ENCODE measurements around the gene PJA2. TPM values are rescaled to one million over a fixed set of nuclear protein-coding genes. Genes with fewer than 3 reads are reported as not detected.

PJA2 gene
- total and polyA plus RNA-seq, 4 donors: 23.6 to 69.2 (median 42.8) TPM

DNA sequence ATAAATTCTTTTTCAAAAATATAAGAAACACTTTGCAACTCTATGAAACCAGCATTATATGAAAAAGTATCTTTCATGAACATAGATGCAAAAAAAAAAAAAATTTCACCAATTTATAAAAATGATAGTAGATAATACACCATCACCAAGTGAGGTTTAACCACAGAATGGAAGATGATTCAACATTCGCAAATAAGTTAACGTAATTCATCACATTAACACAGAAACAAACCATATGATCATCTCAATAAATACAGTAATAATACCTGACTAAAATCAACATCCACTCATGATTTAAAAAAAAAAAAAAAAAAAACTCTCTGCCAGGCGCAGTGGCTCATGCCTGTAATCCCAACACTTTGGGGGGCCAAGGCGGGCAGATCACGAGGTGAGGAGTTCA, 6.3 kb downstream of the PJA2 start:
- Histone ChIP-seq H3K4me1 (ENCODE audit: control insufficient read depth in 4 of 4, insufficient read depth in 4 of 4, low read length in 3 of 4) (peaks cover 11 to 43% (median 27%) of the 10 kb centered on the region in 4 donors), H3K27ac (ENCODE audit: low read depth in 1 of 2, low read length in 2 of 2) (no peak overlapping the region), H3K27me3 (ENCODE audit: control insufficient read depth in 4 of 4, insufficient read depth in 4 of 4, low read length in 3 of 4) (no peaks in the 10 kb centered on the region), H3K4me3 (ENCODE audit: low read depth in 1 of 3, low read length in 3 of 3) (no peak overlapping the region), H3K9me3 (ENCODE audit: control insufficient read depth in 4 of 4, low read length in 3 of 4) (no peaks in the 10 kb centered on the region), H3K9ac (ENCODE audit: low read depth in 1 of 2, low read length in 2 of 2) (no peak overlapping the region), H3K36me3 (ENCODE audit: control insufficient read depth in 4 of 4, insufficient read depth in 3 of 4, low read depth in 1 of 4, low read length in 3 of 4) (peaks cover 0 to 3% (median 0%) of the 10 kb centered on the region in 4 donors)
- WGBS: 96% methylated on average over 5 of the region's 5 CpGs
- no peak for DNase-seq (ENCODE audit: low spot score)
- TF ChIP-seq YY1 (IDR thresholded peaks at IDR 0.05) (no peak), FOXA2 (IDR thresholded peaks at IDR 0.05) (no peak), NR2F2 (IDR thresholded peaks at IDR 0.05) (no peak), FOXA1 (IDR thresholded peaks at IDR 0.05) (no peak), GABPA (IDR thresholded peaks at IDR 0.05 in 1 of 2, conservative IDR thresholded peaks at IDR 0.05 in 1 of 2) (no peak)

DNA sequence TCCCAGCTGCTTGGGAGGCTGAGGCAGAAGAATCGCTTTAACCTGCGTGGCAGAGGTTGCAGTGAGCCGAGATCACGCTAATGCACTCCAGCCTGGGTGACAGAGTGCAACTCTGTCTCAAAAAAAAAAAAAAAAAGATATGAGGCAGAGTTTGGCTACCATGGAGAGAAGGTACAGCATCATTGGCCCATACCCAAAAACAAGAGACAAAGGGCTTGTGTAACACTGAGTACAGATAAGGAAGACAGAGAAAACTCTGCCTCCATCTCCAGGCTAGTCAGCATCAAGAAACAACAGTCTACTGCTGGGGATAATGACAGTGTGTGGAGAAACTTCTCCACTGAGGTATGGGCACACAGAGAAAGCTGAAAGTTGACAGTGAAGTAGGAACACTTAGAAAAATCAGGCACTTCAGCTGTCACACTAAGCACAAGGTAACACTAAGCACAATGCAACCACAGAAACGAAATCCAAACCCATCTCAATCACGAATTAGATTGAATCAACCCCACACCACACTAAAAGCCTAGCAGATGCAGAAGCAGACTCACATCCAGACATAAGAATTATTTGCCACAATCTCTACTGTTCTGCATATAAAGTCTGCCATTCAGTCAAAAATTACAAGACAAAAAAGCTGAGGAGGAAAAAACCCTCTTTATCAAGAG, 10.5 kb downstream of the PJA2 start:
- Histone ChIP-seq H3K27me3 (ENCODE audit: control insufficient read depth in 4 of 4, insufficient read depth in 4 of 4, low read length in 3 of 4) (no peaks in the 10 kb centered on the region), H3K9me3 (ENCODE audit: control insufficient read depth in 4 of 4, low read length in 3 of 4) (no peaks in the 10 kb centered on the region), H3K9ac (ENCODE audit: low read depth in 1 of 2, low read length in 2 of 2) (no peak overlapping the region), H3K36me3 (ENCODE audit: control insufficient read depth in 4 of 4, insufficient read depth in 3 of 4, low read depth in 1 of 4, low read length in 3 of 4) (no peaks in the 10 kb centered on the region), H3K4me1 (ENCODE audit: control insufficient read depth in 4 of 4, insufficient read depth in 4 of 4, low read length in 3 of 4) (peaks cover 7 to 24% (median 13%) of the 10 kb centered on the region in 4 donors), H3K27ac (ENCODE audit: low read depth in 1 of 2, low read length in 2 of 2) (no peak overlapping the region), H3K4me3 (ENCODE audit: low read depth in 1 of 3, low read length in 3 of 3) (no peak overlapping the region)
- DNase-seq (ENCODE audit: low spot score): no peak
- 60% methylated on average over 6 of the region's 6 CpGs for WGBS
- TF ChIP-seq RAD21 (IDR thresholded peaks at IDR 0.05): peak in 1 of 2 donors; percentile 12
- TF ChIP-seq, protein P1, sequence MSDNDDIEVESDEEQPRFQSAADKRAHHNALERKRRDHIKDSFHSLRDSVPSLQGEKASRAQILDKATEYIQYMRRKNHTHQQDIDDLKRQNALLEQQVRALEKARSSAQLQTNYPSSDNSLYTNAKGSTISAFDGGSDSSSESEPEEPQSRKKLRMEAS (IDR thresholded peaks at IDR 0.05): no peak
- peak; percentile 33 to 53 for TF ChIP-seq HNF4A (conservative IDR thresholded peaks at IDR 0.05)

DNA sequence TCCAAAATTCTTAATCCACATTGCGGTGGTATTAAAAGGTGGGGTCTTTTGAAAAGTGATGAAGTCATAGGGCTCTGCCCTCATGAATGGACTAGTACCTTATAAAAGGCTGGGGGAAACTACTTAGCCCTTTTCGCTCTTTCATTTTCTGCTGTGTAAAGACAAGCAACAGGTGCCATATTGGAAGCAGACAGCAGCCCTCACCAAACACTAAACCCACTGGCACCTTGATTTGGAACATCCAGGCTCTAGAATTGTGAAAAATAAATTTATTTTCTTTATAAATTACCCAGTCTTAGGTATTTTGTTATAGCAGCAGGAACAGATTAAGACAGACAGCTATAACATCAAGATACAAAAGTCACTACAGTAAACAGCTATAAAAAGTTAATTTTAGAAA, 12.8 kb downstream of the PJA2 start:
- H3K9me3 ChIP-seq (ENCODE audit: control insufficient read depth in 4 of 4, low read length in 3 of 4): no peaks in the 10 kb centered on the region
- TF ChIP-seq RXRA (IDR thresholded peaks at IDR 0.05) (no peak), EGR1 (IDR thresholded peaks at IDR 0.05; ENCODE audit: low read depth in 2 of 2) (no peak), ZBTB33 (IDR thresholded peaks at IDR 0.05) (no peak), REST (IDR thresholded peaks at IDR 0.05) (no peak), FOXA2 (IDR thresholded peaks at IDR 0.05) (no peak), JUND (IDR thresholded peaks at IDR 0.05) (no peak), FOXA1 (IDR thresholded peaks at IDR 0.05) (no peak), CTCF (IDR thresholded peaks at IDR 0.05; ENCODE audit: low read depth, low read length, missing input control) (no peak), HNF4A (conservative IDR thresholded peaks at IDR 0.05) (no peak), YY1 (IDR thresholded peaks at IDR 0.05) (no peak), RAD21 (IDR thresholded peaks at IDR 0.05) (no peak), HNF4G (IDR thresholded peaks at IDR 0.05) (no peak), SP1 (IDR thresholded peaks at IDR 0.05) (no peak), ATF3 (IDR thresholded peaks at IDR 0.05) (no peak)
- TF ChIP-seq, protein P1 (IDR thresholded peaks at IDR 0.05): no peak
- H3K27me3 ChIP-seq (ENCODE audit: control insufficient read depth in 4 of 4, insufficient read depth in 4 of 4, low read length in 3 of 4): no peaks in the 10 kb centered on the region
- DNase-seq (ENCODE audit: low spot score): no peak
- no peak overlapping the region for H3K4me3 ChIP-seq (ENCODE audit: low read depth in 1 of 3, low read length in 3 of 3)
- 49% methylated on average over 2 of the region's 2 CpGs for WGBS
- H3K4me1 ChIP-seq (ENCODE audit: control insufficient read depth in 4 of 4, insufficient read depth in 4 of 4, low read length in 3 of 4): peaks cover 6 to 13% (median 7%) of the 10 kb centered on the region in 4 donors
- H3K9ac ChIP-seq (ENCODE audit: low read depth in 1 of 2, low read length in 2 of 2): no peak overlapping the region
- no peak overlapping the region for H3K27ac ChIP-seq (ENCODE audit: low read depth in 1 of 2, low read length in 2 of 2)
- H3K36me3 ChIP-seq (ENCODE audit: control insufficient read depth in 4 of 4, insufficient read depth in 3 of 4, low read depth in 1 of 4, low read length in 3 of 4): no peaks in the 10 kb centered on the region
